Lung microvascular endothelial cell (primary cell): ENCODE data around the gene SLC66A2. TPM values are rescaled to one million over a fixed set of nuclear protein-coding genes. Genes with fewer than 3 reads are reported as not detected.
"Not testable (repeated sequence)": the region's sequence is repeated elsewhere in the genome, so short reads cannot be mapped to it uniquely, and the experiment has no call there.

ENCODE experiments used
- DNase-seq, 2 donors: peaks; one replicate each; pipeline versions ENCODE4 v3.0.0 to v3.0.0-alpha.2; 2010; ENCODE audit warnings: low read depth in 2 of 2
- total RNA-seq: library from RNA; depleted of rRNA; stranded (reverse); fragments of >200 nt; gene quantifications from 2 replicates; pipeline ENCODE4 v1.2.1, GENCODE V29; 2014

The SLC66A2 gene
- 26.4 and 33.1 TPM in 2 replicates for total RNA-seq

DNA sequence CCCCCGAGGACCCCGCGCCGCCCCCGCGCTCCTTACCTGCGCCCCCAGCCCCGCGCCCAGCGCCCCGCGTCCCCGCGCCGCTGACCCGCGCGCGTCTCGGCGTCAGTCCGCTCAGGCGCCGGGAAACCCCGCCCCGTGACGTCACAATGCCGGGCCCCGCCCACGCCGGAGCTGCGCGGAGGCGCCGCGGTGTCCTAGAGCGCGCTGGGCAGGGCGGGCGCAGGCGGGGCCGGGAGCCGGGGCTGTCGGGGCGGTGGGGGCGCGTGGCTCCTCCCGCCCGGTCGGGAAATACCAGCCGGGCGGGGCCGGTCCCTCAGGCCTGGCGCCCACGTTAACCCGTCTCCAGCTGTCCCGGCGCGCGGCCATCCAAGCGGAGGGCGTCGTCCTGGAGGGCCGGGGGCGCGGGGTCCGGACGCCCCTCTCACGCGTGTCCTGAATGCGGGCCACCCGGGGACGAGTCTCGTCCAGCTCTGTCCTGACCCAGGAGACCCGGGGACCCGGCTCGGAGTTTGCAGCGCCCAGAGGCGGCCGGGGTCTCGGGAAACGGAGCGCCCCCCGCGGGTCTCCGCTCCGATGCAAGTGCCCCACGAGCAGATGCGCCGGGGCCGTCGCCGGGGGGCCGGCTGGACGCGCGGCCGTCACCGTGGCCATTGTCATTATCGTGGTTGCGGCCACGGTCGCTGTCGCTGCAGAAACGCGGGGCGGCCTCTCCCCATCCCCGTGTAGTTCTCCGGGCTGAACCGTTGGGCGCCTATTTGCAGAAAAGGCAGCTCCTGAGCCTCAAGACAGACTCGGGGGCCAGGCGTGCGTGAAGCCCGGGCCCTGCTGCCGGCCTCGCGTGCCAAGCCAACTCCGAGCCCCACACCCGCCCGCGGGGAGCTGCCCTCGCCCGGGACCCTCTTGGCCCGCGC lies at the start of gene SLC66A2:
Gene SLC66A2, minus strand, starts transcription at position 109 of the 911 bp plus-strand sequence. CDS start 727 bp downstream, outside the sequence.
- peak; percentile 87 to 92 for DNase-seq

GRCh38 chr18:80000877-80001276 lies 49.4 kb upstream of the SLC66A2 start:
- DNase-seq, result no peak

- DNase-seq, result not testable (repeated sequence)
Observed at GRCh38 chr18:79999701-80000100, 48.2 kb upstream of the SLC66A2 start.

DNA sequence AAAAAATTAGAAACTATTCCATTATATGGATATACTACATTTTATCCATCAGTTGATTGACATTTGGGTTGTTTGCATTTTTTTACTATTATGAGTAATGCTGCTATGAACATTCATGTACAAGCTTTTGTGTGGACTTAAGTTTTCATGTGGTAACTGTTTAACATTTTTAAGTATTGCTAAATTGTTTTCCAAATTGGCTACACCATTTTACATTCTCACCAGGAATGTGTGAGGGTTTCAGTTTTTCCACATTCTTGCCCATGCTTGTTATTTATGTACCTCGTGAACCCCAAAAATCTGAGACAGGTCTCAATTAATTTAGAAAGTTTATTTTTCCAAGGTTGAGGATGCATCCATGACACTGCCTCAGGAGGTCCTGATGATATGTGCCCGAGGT lies 40.0 kb upstream of the SLC66A2 start:
- no peak for DNase-seq

DNA sequence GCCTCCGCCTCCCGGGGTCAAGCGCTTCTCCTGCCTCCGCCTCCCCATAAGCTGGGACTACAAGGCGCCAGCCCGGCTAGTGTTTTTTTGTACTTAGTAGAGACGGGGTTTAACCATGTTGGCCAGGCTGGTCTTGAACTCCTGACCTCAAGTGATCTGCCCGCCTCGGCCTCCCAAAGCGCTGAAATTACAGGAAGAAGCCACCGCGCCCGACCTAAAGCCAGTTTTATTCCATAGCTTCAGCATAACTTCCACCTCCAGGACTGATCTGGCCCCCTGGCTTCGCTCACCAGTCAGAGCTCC lies 37.7 kb upstream of the SLC66A2 start:
- peak in 1 of 2 donors; percentile 10 for DNase-seq

DNA sequence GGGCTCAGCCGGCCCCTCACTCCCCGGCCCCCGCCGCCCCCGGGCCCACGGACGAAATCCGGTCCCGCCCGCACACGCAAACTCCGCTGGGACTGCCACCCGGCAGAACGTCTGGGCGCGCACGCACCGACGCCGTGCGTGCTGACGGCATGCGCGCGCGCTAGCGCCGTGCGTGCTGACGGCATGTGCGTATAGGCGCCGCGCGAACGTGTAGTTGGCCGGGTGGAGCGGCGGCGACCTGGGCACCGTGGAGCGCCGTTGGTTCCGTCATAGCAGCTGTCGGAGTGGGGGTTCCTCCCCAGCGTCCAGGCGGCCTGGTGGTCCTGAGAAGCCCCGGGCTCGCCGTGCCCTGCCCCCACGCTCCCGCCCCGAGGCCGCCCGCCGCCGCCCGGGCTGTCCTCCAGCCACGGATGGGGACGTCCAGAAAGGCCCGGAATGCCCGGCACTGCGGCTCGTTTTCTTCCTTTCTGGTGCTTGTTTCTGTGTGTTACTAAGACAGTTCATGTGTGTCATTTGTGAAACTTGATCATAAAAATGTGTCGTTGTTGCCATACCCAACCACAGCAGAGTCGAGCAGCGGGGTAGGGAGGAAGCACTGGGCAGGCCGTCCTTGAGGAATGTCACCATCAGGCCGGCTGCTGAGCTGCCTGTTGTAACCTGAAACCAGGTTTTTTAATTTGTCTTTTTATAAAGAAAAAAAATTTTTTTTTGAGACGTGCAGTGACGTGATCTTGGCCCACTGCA lies 37.2 kb upstream of the SLC66A2 start, which contains the start of gene TXNL4A:
Gene TXNL4A, minus strand, starts transcription at position 113 of the 744 bp plus-strand sequence. CDS start 171 bp downstream, outside the sequence.
- peak; percentile 93 to 94 for DNase-seq

DNA sequence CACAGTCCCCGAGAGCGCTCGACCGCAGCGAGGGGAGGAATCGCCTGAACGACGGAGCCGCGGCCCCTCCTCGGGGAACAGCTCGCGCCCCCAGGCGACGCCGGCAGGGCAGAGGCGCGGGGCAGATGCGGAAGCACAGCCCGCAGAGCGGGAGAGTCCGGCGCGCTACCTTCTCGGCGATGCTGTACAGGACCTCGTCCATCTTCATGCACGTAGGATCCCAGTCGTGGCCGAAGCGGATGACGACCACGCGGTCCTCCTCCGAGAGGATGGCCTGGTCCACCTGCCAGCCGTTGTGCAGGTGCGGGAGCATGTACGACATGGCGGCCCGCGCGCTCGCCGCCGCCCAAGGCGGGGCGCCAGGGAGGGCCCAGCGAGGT lies 36.6 kb upstream of the SLC66A2 start:
- peak; percentile 60 to 64 for DNase-seq

GRCh38 chr18:79987566-79987965 lies 36.1 kb upstream of the SLC66A2 start:
- DNase-seq, result peak; percentile 25 to 27

GRCh38 chr18:79986726-79987125 lies 35.3 kb upstream of the SLC66A2 start:
- DNase-seq, result no peak

GRCh38 chr18:79985172-79985571 lies 33.7 kb upstream of the SLC66A2 start:
- DNase-seq, result no peak

GRCh38 chr18:79983793-79984192 lies 32.3 kb upstream of the SLC66A2 start:
- no peak for DNase-seq

DNA sequence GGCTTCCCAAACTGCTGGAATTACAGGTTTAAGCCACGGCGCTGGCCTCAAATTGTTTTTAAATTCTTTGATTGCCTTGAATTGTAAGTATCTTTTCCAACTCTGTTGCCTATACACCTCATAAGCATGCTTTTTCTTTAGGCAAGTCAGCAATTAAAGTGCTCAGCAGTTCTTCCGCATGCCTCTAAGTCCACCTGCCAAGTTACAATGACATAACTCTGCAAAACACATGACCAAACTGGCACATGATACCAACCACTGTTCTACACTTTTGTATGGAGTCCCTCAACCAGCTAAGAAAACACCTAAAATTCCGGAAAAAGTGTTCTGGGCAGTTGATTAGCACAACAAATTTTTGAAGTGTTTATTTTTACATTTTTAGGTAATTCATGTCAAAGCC lies 31.8 kb upstream of the SLC66A2 start:
- peak in 1 of 2 donors; percentile 58 for DNase-seq

DNA sequence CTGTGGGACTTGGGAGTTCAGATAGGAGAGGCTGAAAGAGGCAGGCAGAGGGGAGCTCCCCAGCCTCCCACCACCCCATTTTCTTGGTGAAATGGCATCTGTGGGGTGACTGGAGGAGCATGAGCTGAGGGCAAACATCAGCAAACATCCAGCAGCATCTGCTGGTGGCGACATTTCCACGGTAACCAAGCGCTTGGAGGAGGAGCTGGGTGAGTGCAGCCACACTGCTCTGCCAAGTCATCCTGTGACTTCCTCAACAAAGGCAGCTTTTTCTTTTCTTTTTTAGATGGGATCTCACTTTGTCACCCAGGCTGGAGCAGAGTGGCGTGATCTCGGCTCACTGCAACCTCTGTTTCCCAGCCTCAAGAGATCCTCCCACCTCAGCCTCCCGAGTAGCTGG lies 31.3 kb upstream of the SLC66A2 start:
- peak; percentile 32 to 41 for DNase-seq

- no peak for DNase-seq
Observed at GRCh38 chr18:79980585-79980984, 29.1 kb upstream of the SLC66A2 start.

- DNase-seq, result no peak
Observed at GRCh38 chr18:79979843-79980242, 28.4 kb upstream of the SLC66A2 start.

GRCh38 chr18:79975985-79976680 lies 24.7 kb upstream of the SLC66A2 start:
- no peak for DNase-seq

DNA sequence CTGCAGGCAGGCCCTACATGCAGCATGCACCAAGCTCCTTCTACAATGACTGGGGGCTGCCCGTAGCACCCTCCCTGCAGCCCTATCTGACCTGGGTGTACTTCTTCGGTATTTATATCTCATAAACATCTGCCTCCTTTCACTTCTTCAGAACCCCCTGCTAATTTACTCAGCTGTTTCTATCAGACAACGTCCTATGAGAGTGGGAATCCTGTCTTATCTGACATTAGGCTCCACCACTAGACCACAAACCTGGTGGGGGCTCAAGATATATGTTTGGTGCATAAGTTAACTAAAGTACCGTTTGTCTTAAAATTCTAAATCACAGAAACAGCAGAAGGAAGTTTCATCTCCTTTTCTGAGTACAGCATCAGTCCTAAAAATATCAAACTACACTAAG lies 23.6 kb upstream of the SLC66A2 start:
- no peak for DNase-seq

DNA sequence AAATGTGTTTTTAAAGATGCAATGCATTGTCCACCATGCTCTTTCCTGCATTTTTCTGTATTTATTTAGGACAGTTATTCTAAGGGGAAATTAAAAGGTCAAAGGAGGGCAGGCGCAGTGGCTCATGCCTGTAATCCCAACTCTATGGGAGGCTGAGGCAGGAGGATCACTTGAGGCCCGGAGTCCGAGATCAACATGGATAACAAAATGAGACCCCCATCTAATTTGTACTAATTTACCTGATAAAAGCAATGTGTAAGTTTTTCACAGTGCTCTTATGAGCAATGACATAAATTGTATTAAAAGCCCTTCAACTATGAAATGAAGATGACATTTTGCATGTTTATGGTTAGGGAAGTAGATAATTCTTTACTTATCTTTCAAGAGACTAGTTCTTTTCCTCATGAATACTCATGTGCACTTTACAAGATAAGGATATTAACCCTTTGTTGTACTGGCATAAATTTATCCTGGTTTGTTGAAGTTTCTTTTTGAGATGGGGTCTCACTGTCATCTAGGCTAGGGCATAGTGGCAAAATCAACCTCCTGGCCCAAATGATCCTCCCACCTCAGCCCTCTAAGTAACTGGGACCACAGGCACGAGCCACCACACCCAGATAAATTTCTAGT lies 22.7 kb upstream of the SLC66A2 start:
- no peak for DNase-seq

- no peak for DNase-seq
Observed at GRCh38 chr18:79973517-79973916, 22.1 kb upstream of the SLC66A2 start.

DNA sequence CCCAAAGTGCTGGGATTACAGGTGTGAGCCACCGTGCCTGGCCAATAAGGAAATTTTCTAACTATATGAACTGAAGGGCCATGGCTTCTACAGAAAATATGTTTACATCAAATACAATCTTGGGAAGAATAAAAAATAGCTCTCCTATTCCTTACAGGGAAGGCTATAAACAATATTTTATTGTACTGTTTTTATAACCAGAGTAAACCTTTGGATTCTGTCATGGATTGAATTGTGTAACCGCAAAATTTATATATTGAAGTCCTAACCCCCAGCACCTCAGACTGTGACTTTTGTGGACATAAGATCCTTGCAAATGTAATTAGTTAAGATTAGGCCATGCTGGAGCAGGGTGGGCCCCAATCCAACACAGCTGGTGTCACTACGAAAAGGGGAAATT lies 21.3 kb upstream of the SLC66A2 start:
- DNase-seq, result no peak

- no peak for DNase-seq
Observed at GRCh38 chr18:79971986-79972385, 20.5 kb upstream of the SLC66A2 start.
